ENCODE measurements around the gene IRX6.

IRX6 gene

GRCh38 chr16:55367866-55368603, 44.0 kb downstream of the IRX6 start:
- peak; percentile 84 for DNase-seq

DNA sequence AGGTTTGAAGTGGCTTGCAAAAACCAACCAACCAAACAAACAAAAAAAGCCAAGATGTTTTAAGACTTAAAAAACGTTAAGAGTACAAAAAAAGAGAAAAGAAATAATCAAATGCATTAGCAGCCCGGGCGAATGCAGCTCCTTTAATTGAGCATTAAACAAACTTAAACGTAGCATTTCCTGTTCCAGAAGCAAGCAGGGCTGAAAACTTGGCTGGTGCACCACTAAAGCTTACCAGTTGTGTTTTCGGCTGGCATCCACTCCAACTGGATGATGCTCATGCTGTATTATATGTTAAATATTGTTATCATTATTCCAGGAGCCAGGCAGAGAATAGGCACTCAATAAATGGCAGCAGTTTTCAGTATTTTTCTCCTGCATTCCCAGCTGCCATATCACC, 45.1 kb downstream of the IRX6 start:
- no peak for DNase-seq

DNA sequence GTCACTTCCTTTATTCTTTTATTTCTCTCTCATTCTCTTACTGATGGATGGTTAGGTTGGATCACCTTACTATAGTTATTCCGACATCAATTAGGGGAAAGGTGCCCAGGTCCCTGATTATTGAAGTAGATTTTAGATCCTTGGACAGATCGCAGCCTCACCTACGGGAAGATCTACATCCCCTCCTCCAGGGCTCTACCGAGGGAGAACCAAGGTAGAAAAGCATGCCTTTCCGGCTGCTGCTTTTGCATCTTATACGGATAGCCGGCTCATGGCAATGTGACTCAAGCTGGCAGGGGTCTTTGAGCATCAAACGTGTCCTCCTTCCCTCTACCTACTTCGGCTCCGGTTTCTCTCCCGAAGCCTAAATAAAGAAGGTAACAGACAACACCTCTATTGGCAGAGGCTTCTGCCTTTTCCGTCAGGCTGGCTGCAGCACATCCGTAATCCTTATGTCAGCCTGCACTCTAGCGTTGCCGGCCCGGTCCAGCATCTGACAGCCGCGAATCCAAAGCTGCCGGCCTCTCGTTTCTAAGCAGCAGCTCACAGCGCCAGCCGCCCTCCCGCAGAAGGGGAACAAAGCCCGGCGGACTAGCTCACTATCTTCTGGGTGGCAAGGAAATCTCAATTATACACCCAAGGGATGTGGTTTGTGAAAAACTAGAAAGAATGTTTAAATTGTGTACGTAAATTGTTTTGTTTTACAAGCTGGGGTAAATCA, 46.9 kb downstream of the IRX6 start:
- DNase-seq = peak; percentile 66

DNA sequence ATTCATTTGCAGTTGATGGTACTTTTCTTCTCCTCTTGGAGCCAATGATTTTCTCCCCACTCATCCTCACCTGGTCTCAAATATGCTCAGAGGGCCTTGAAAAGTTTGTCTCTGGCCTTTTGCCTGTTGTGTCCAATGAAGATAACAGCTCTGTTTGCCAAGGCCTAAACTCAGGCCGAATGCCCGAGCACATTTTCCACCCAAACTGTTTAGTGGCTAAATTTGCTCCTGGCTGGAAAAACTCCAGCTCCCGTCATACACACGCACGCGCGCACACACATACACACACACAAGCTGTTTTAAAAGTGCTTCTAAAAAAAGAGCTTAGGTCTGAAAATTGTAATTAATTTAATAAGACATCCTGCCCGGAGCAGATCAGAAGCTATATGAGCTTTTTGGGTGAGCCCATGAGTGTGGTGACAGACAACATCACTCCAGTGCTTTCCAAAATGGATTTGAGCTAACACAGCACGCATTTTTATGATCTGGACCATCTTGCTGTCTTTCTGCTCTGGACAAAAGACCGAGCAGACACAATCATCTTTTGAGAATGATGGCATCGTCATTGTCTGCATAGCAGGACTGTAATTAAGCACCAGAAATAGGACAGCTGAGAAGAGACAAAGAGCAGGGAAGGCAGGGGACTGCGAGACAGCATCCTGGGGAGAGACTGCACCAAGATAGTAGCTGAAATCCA, 48.9 kb downstream of the IRX6 start:
- no peak for DNase-seq

DNA sequence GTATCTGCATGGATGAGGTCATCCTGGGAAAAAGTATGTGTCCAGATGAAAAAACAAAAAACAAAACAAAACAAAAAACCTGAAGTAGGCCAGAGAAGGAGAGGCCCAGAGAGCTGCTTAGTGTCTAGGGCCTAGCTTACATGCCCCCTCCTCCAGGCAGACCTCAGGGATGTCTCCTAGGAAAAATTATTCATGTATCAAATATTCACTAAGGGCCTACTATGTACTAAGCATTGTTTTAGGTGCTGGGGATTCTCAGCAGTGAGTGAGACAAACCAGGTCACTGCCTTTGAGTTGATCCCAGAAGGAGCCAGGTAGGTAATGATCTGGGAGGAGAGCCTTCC, 49.5 kb downstream of the IRX6 start:
- no peak for DNase-seq

DNA sequence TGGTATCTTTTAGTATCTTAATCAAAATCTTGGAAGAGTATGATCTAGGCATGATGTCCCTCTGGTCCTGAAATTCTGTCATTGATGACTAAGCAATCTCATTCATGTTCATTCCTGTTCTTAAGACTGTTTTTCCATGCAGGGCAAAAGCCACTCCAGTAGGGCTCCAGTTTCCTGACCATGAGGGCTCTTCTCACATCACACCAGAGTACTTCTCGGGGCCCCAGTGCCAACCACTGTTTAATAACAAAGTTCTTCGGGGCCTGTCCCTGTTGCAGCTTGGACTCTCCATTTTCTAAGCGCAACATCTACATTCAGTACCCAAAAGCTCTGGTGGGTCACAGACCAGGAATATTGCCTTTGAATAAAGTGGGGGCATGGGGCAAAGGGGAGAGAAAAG, 52.0 kb downstream of the IRX6 start:
- no peak for DNase-seq

- DNase-seq = no peak
Measured at GRCh38 chr16:55376567-55377167, 52.7 kb downstream of the IRX6 start.

GRCh38 chr16:55377840-55378239, 53.8 kb downstream of the IRX6 start:
- no peak for DNase-seq

- DNase-seq = no peak
Measured at GRCh38 chr16:55378616-55379015, 54.6 kb downstream of the IRX6 start.

- DNase-seq = no peak
Measured at GRCh38 chr16:55379371-55379770, 55.4 kb downstream of the IRX6 start.

- DNase-seq = no peak
Measured at GRCh38 chr16:55379876-55380390, 55.9 kb downstream of the IRX6 start.

Measured in fibroblast of upper back skin (primary cell).